Measurements from ENCODE around the gene SLC35E4. TPM values are rescaled to one million over a fixed set of nuclear protein-coding genes. Genes with fewer than 3 reads are reported as not detected.

The SLC35E4 gene
- 4.9 to 7.8 TPM (median 6.7 TPM) in 5 replicates for total RNA-seq (2022; extraction: Qiagen RNA extraction; ENCODE audit: low read depth)

GRCh38 chr22:30635273-30636225 lies at the start of gene SLC35E4:
SLC35E4 (plus strand) TSS chr22:30635781; CDS start chr22:30636451, 670 bp downstream.

GRCh38 chr22:30591588-30592359 lies 43.8 kb upstream of the SLC35E4 start, which contains the start of gene PES1:
PES1 (minus strand) TSS chr22:30591910; CDS start chr22:30591833, 77 bp downstream.

GRCh38 chr22:30606455-30607299 lies 28.9 kb upstream of the SLC35E4 start, which contains the start of gene TCN2:
TCN2 (plus strand) TSS chr22:30607174; CDS start chr22:30607332, 158 bp downstream.

GRCh38 chr22:30667494-30668385 lies 32.2 kb downstream of the SLC35E4 start, which contains the start of gene DUSP18:
DUSP18 (minus strand) TSS chr22:30667875; CDS start chr22:30664003, 3,872 bp downstream.

GRCh38 chr22:30694640-30695350 lies 59.2 kb downstream of the SLC35E4 start, which contains the start of gene OSBP2:
OSBP2 (plus strand) TSS chr22:30694874; CDS start chr22:30694910, 36 bp downstream.

Other genes starting within 250 kb of the SLC35E4 start
- gene RNF215, start 248.4 kb upstream of the SLC35E4 start, total RNA-seq (2022; extraction: Qiagen RNA extraction; ENCODE audit: low read depth): 14.0 to 23.1 TPM (median 21.0 TPM) in 5 replicates
- 32.9 to 67.2 TPM (median 52.6 TPM) in 5 replicates for gene SEC14L2, start 238.8 kb upstream of the SLC35E4 start, total RNA-seq (2022; extraction: Qiagen RNA extraction; ENCODE audit: low read depth)
- gene MTFP1, start 210.0 kb upstream of the SLC35E4 start, total RNA-seq (2022; extraction: Qiagen RNA extraction; ENCODE audit: low read depth): 51.7 to 73.6 TPM (median 71.2 TPM) in 5 replicates
- gene SEC14L3, start 163.8 kb upstream of the SLC35E4 start, total RNA-seq (2022; extraction: Qiagen RNA extraction; ENCODE audit: low read depth): not detected in 5 replicates
- 4.4 to 7.2 TPM (median 6.2 TPM) in 5 replicates for gene SEC14L4, start 130.1 kb upstream of the SLC35E4 start, total RNA-seq (2022; extraction: Qiagen RNA extraction; ENCODE audit: low read depth)
- not detected in 5 replicates for gene SEC14L6, start 89.0 kb upstream of the SLC35E4 start, total RNA-seq (2022; extraction: Qiagen RNA extraction; ENCODE audit: low read depth)
- gene GAL3ST1, start 61.1 kb upstream of the SLC35E4 start, total RNA-seq (2022; extraction: Qiagen RNA extraction; ENCODE audit: low read depth): 5.1 to 9.7 TPM (median 8.5 TPM) in 5 replicates
- 108 to 136 TPM (median 112 TPM) in 5 replicates for gene PES1, start 43.9 kb upstream of the SLC35E4 start, total RNA-seq (2022; extraction: Qiagen RNA extraction; ENCODE audit: low read depth)
- gene TCN2, start 28.6 kb upstream of the SLC35E4 start, total RNA-seq (2022; extraction: Qiagen RNA extraction; ENCODE audit: low read depth): 3.1 to 6.1 TPM (median 4.7 TPM) in 5 replicates
- 4.2 to 5.6 TPM (median 4.8 TPM) in 5 replicates for gene DUSP18, start 32.1 kb downstream of the SLC35E4 start, total RNA-seq (2022; extraction: Qiagen RNA extraction; ENCODE audit: low read depth)
- 7.9 to 13.0 TPM (median 10.7 TPM) in 5 replicates for gene OSBP2, start 59.1 kb downstream of the SLC35E4 start, total RNA-seq (2022; extraction: Qiagen RNA extraction; ENCODE audit: low read depth)

All from A549 treated with ZK216348 at 1 μM for 4 hours (cell line).